HepG2 (cell line): ENCODE results near the gene DOK1. TPM values are rescaled to one million over a fixed set of nuclear protein-coding genes. Genes with fewer than 3 reads are reported as not detected.
A peak's percentile ranks its signal among the peaks of the same experiment; 100 is the strongest.

Experiments
- ARNT ChIP-seq: fragments of 450-650 bp; IDR thresholded peaks from 2 replicates; pipeline ENCODE4 v1.6.1; 2017
- ATAD3A ChIP-seq: sonication (generic); formaldehyde crosslinking; IDR thresholded peaks from 2 replicates; pipeline ENCODE4 v1.4.0; 2020; ENCODE audit warnings: missing genetic modification reagents
- BRD4 ChIP-seq: sonication (generic); formaldehyde crosslinking; IDR thresholded peaks from 2 replicates; pipeline ENCODE4 v1.4.0; 2020; ENCODE audit warnings: missing genetic modification reagents
- DR1 ChIP-seq: sonication (generic); formaldehyde crosslinking; IDR thresholded peaks from 2 replicates; pipeline ENCODE4 v1.8.0; 2021; ENCODE audit warnings: mild to moderate bottlenecking, missing genetic modification reagents, inconsistent platforms
- GTF3A ChIP-seq: sonication (generic); formaldehyde crosslinking; conservative IDR thresholded peaks from 2 replicates; pipeline ENCODE4 v1.4.0; 2020; ENCODE audit warnings: mild to moderate bottlenecking, missing genetic modification reagents
- HHEX ChIP-seq: IDR thresholded peaks from 2 replicates; pipeline ENCODE4 v1.6.1; 2016; ENCODE audit warnings: control low read depth
- HNRNPL ChIP-seq: fragments of 200-400 bp; formaldehyde crosslinking; IDR thresholded peaks from 2 replicates; pipeline ENCODE4 v1.6.1; 2017; ENCODE audit warnings: mild to moderate bottlenecking, low read depth, low read length
- ISX ChIP-seq: sonication (generic); formaldehyde crosslinking; conservative IDR thresholded peaks from 2 replicates; pipeline ENCODE4 v1.5.0; 2020; ENCODE audit warnings: missing genetic modification reagents
- TCF7L2 ChIP-seq: IDR thresholded peaks from 2 replicates; pipeline ENCODE4 v1.6.1; 2011; ENCODE audit warnings: mild to moderate bottlenecking, low read depth, low read length, moderate library complexity
- ZNF232 ChIP-seq: sonication (generic); formaldehyde crosslinking; IDR thresholded peaks from 2 replicates; pipeline ENCODE4 v1.4.0; 2020; ENCODE audit warnings: missing genetic modification reagents, borderline replicate concordance
- ZNF331 ChIP-seq: sonication (generic); formaldehyde crosslinking; IDR thresholded peaks from 2 replicates; pipeline ENCODE4 v1.4.0; 2020; ENCODE audit warnings: missing genetic modification reagents
- ZNF740 ChIP-seq: sonication (generic); formaldehyde crosslinking; IDR thresholded peaks from 2 replicates; pipeline ENCODE4 v1.4.0; 2020; ENCODE audit warnings: missing genetic modification reagents
- ZNF761 ChIP-seq: sonication (generic); formaldehyde crosslinking; conservative IDR thresholded peaks from 2 replicates; pipeline ENCODE4 v1.4.0; 2020; ENCODE audit warnings: mild to moderate bottlenecking, missing genetic modification reagents
- polyA plus RNA-seq, 8 experiments: library from polyadenylated mRNA; depleted of rRNA in 3 of 8; stranded (reverse) in 7 of 8; unstranded in 1 of 8; fragments of >200 nt; fragmentation: Illumina TruSeq in 4 of 8; extraction: Trizol in 4 of 8; gene quantifications; 2 replicates each; pipeline versions ENCODE4 v1.2.1 to v1.2.3, GENCODE V29; 2011 to 2016; ENCODE audit warnings: low read depth in 4 of 8, missing spikeins in 1 of 8, mixed read lengths in 1 of 8; ENCODE audit not compliant: insufficient read depth in 1 of 8
- total RNA-seq, 5 experiments: library from RNA; depleted of rRNA; stranded (reverse); fragments of >200 nt; fragmentation: Illumina TruSeq; extraction: Trizol; gene quantifications; 2 replicates each; pipeline ENCODE4 v1.2.3, GENCODE V29; 2016; ENCODE audit warnings: low read depth in 1 of 5
- TF ChIP-seq, protein P1 (sequence below): IDR thresholded peaks from 2 replicates; pipeline ENCODE4 v1.6.1; 2016; ENCODE audit warnings: low read depth, missing genetic modification reagents, missing compliant biosample characterization
- TF ChIP-seq, protein P2 (sequence below): sonication (generic); formaldehyde crosslinking; IDR thresholded peaks from 2 replicates; pipeline ENCODE4 v1.8.1; 2023; ENCODE audit warnings: mild to moderate bottlenecking, missing genetic modification reagents, borderline replicate concordance
- TF ChIP-seq, protein P3 (sequence below): IDR thresholded peaks from 2 replicates; pipeline ENCODE4 v1.6.1; 2012; ENCODE audit warnings: low read depth, low read length, improper control_type of control experiment
- TF ChIP-seq, protein P4 (sequence below): sonication (generic); formaldehyde crosslinking; IDR thresholded peaks from 2 replicates; pipeline ENCODE4 v1.4.0; 2020; ENCODE audit warnings: mild to moderate bottlenecking, missing genetic modification reagents, borderline replicate concordance
- TF ChIP-seq, protein P5 (sequence below): sonication (generic); formaldehyde crosslinking; IDR thresholded peaks from 2 replicates; pipeline ENCODE4 v1.5.1; 2020; ENCODE audit warnings: missing genetic modification reagents, mild to moderate bottlenecking, borderline replicate concordance
- TF ChIP-seq, protein P6 (sequence below): sonication (generic); formaldehyde crosslinking; IDR thresholded peaks from 2 replicates; pipeline ENCODE4 v1.5.0; 2020; ENCODE audit warnings: missing genetic modification reagents, mild to moderate bottlenecking, borderline replicate concordance

The DOK1 gene
- total and polyA plus RNA-seq, 2 of the 13 experiments (the other 11 are each of a cell fraction or from before 2014, with no cell fraction given): 0.53 to 0.74 TPM

DNA sequence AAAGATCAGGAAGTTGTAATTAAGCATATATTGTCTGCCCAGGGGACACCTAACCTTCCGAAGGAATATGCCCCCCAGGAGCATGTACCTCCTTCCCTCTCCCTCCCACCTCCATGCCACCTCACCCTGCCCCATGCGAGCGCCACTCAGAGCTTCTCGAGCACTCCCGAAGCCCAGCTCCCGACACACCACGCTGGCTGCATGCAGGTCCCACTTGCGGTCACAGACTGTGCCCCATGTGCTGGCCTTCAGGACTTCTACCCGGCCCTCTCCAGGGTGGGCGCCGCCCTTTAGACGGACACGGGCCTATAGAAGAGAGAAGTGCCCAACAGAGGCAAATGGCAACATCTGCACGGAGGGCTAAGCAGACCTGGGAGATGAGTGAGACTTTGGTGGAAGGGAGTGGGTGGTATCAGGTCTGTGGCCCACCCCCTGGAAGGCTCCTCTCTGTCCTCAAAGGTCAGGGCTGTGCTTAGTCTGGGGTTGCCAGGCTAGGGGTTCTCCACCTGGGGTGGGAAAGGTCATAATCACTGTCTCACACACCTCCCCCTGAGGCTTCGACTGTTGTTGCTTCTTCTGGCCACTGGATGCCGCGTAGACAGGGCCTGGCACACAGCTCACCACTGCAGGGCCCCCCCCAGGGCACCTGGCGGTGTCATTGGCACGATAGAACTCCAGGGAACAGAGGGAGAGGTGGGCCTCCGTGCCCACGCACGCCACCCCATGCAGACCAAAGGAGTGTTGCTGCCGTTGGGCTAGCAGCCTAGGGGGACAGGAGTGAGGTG, 18.2 kb upstream of the DOK1 start (continued):
- TF ChIP-seq, protein P1, sequence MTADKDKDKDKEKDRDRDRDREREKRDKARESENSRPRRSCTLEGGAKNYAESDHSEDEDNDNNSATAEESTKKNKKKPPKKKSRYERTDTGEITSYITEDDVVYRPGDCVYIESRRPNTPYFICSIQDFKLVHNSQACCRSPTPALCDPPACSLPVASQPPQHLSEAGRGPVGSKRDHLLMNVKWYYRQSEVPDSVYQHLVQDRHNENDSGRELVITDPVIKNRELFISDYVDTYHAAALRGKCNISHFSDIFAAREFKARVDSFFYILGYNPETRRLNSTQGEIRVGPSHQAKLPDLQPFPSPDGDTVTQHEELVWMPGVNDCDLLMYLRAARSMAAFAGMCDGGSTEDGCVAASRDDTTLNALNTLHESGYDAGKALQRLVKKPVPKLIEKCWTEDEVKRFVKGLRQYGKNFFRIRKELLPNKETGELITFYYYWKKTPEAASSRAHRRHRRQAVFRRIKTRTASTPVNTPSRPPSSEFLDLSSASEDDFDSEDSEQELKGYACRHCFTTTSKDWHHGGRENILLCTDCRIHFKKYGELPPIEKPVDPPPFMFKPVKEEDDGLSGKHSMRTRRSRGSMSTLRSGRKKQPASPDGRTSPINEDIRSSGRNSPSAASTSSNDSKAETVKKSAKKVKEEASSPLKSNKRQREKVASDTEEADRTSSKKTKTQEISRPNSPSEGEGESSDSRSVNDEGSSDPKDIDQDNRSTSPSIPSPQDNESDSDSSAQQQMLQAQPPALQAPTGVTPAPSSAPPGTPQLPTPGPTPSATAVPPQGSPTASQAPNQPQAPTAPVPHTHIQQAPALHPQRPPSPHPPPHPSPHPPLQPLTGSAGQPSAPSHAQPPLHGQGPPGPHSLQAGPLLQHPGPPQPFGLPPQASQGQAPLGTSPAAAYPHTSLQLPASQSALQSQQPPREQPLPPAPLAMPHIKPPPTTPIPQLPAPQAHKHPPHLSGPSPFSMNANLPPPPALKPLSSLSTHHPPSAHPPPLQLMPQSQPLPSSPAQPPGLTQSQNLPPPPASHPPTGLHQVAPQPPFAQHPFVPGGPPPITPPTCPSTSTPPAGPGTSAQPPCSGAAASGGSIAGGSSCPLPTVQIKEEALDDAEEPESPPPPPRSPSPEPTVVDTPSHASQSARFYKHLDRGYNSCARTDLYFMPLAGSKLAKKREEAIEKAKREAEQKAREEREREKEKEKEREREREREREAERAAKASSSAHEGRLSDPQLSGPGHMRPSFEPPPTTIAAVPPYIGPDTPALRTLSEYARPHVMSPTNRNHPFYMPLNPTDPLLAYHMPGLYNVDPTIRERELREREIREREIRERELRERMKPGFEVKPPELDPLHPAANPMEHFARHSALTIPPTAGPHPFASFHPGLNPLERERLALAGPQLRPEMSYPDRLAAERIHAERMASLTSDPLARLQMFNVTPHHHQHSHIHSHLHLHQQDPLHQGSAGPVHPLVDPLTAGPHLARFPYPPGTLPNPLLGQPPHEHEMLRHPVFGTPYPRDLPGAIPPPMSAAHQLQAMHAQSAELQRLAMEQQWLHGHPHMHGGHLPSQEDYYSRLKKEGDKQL: no peak
- TF ChIP-seq ZNF331 (CRISPR knock-in tag) (no peak), BRD4 (no peak), ATAD3A (no peak), ZNF761 (no peak), HNRNPL (0 out of 2 replicates have a peak, but pooled peaks have one; percentile 40), ARNT (no peak), ISX (no peak), GTF3A (CRISPR knock-in tag) (no peak), ZNF740 (CRISPR knock-in tag) (peak; percentile 52; the same call in 1 of the 2 replicates), TCF7L2 (no peak), HHEX (CRISPR knock-in tag) (no peak), ZNF232 (CRISPR knock-in tag) (no peak), DR1 (no peak)
- TF ChIP-seq, protein P2, sequence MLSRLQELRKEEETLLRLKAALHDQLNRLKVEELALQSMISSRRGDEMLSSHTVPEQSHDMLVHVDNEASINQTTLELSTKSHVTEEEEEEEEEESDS (CRISPR knock-in tag): no peak
- TF ChIP-seq, protein P3, sequence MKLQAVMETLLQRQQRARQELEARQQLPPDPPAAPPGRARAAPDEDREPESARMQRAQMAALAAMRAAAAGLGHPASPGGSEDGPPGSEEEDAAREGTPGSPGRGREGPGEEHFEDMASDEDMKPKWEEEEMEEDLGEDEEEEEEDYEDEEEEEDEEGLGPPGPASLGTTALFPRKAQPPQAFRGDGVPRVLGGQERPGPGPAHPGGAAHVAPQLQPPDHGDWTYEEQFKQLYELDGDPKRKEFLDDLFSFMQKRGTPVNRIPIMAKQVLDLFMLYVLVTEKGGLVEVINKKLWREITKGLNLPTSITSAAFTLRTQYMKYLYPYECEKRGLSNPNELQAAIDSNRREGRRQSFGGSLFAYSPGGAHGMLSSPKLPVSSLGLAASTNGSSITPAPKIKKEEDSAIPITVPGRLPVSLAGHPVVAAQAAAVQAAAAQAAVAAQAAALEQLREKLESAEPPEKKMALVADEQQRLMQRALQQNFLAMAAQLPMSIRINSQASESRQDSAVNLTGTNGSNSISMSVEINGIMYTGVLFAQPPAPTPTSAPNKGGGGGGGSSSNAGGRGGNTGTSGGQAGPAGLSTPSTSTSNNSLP: no peak
- TF ChIP-seq, protein P4, sequence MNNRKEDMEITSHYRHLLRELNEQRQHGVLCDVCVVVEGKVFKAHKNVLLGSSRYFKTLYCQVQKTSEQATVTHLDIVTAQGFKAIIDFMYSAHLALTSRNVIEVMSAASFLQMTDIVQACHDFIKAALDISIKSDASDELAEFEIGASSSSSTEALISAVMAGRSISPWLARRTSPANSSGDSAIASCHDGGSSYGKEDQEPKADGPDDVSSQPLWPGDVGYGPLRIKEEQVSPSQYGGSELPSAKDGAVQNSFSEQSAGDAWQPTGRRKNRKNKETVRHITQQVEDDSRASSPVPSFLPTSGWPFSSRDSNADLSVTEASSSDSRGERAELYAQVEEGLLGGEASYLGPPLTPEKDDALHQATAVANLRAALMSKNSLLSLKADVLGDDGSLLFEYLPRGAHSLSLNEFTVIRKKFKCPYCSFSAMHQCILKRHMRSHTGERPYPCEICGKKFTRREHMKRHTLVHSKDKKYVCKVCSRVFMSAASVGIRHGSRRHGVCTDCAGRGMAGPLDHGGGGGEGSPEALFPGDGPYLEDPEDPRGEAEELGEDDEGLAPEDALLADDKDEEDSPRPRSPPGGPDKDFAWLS: no peak
- TF ChIP-seq, protein P5, sequence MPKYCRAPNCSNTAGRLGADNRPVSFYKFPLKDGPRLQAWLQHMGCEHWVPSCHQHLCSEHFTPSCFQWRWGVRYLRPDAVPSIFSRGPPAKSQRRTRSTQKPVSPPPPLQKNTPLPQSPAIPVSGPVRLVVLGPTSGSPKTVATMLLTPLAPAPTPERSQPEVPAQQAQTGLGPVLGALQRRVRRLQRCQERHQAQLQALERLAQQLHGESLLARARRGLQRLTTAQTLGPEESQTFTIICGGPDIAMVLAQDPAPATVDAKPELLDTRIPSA (CRISPR knock-in tag): 0 out of 2 replicates have a peak, but pooled peaks have one; percentile 28
- TF ChIP-seq, protein P6, sequence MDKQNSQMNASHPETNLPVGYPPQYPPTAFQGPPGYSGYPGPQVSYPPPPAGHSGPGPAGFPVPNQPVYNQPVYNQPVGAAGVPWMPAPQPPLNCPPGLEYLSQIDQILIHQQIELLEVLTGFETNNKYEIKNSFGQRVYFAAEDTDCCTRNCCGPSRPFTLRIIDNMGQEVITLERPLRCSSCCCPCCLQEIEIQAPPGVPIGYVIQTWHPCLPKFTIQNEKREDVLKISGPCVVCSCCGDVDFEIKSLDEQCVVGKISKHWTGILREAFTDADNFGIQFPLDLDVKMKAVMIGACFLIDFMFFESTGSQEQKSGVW: no peak
